ENCODE measurements around the gene CRAMP1. TPM values are rescaled to one million over a fixed set of nuclear protein-coding genes. Genes with fewer than 3 reads are reported as not detected.

The CRAMP1 gene
- total RNA-seq, 4 donors from 2014 or later = 9.0 to 15.1 (median 11.3) TPM

DNA sequence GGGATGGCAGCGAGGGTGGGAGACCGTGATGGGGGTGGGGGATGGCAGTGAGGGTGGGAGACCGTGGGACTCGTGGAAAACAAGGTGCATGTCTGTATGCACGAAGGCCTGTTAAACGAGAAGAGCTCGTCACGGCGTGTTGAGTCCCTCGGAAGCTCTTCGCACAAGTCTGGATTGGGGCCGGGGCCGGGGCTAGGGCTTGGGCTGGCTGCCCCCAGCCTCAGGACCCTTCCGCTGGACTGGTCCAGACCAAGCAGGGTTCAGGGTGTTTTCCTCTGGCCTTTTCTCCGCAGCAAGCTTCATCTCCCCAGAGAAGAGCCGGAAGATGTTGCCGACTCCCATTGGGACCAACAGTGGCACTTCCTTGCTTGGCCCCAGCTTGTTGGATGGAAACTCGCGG lies 58.2 kb downstream of the CRAMP1 start:
- H3K36me3 ChIP-seq = peaks cover 0 to 100% of the 10 kb centered on the region in 2 donors
- H3K9me3 ChIP-seq = no peaks in the 10 kb centered on the region
- no peaks in the 10 kb centered on the region for H3K4me1 ChIP-seq
- H3K27ac ChIP-seq = no peak overlapping the region
- no peak for ATAC-seq
- H3K27me3 ChIP-seq = no peaks in the 10 kb centered on the region
- TF ChIP-seq POLR2A (IDR thresholded peaks at IDR 0.05) (no peak), POLR2AphosphoS5 (IDR thresholded peaks at IDR 0.05) (no peak), EP300 (IDR thresholded peaks at IDR 0.05) (no peak)
- TF ChIP-seq, protein P1, sequence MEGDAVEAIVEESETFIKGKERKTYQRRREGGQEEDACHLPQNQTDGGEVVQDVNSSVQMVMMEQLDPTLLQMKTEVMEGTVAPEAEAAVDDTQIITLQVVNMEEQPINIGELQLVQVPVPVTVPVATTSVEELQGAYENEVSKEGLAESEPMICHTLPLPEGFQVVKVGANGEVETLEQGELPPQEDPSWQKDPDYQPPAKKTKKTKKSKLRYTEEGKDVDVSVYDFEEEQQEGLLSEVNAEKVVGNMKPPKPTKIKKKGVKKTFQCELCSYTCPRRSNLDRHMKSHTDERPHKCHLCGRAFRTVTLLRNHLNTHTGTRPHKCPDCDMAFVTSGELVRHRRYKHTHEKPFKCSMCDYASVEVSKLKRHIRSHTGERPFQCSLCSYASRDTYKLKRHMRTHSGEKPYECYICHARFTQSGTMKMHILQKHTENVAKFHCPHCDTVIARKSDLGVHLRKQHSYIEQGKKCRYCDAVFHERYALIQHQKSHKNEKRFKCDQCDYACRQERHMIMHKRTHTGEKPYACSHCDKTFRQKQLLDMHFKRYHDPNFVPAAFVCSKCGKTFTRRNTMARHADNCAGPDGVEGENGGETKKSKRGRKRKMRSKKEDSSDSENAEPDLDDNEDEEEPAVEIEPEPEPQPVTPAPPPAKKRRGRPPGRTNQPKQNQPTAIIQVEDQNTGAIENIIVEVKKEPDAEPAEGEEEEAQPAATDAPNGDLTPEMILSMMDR (IDR thresholded peaks at IDR 0.05) = no peak
- WGBS, 2 donors (ENCODE audit: low coverage in 1 of 2) = 81 to 87% methylated on average over 3 to 10 of the region's 19 CpGs
- no peak overlapping the region for H3K4me3 ChIP-seq

DNA sequence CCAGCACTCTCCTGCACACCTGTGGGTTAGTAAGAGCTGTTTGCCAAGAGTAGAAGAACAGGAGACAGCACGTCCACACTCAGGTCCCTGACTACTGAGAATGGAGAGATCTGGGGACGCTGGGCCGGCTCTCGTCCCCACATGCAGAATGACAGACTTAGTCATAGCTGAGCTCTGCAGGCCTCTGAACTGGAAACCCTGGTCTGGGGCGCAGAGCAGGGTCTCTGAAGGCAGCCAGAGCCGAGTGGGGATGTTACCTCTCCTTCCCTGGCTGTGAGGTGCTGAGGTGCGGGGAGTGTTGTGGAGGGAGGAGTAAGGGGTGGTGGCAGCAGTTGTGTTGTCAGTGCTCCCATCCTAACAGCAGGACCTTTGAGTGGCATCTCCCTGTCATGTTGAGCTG lies 58.7 kb downstream of the CRAMP1 start:
- 81% methylated on average over 3 of the region's 7 CpGs; no CpG with 5 or more reads in 1 of the 2 donors for WGBS, 2 donors (ENCODE audit: low coverage in 1 of 2)
- no peaks in the 10 kb centered on the region for H3K27me3 ChIP-seq
- ATAC-seq = no peak
- no peaks in the 10 kb centered on the region for H3K4me1 ChIP-seq
- TF ChIP-seq POLR2AphosphoS5 (IDR thresholded peaks at IDR 0.05) (no peak), POLR2A (IDR thresholded peaks at IDR 0.05) (no peak), EP300 (IDR thresholded peaks at IDR 0.05) (no peak)
- TF ChIP-seq, protein P1 (IDR thresholded peaks at IDR 0.05) = no peak
- peaks cover 0 to 100% of the 10 kb centered on the region in 2 donors for H3K36me3 ChIP-seq
- no peaks in the 10 kb centered on the region for H3K9me3 ChIP-seq
- H3K27ac ChIP-seq = no peak overlapping the region
- H3K4me3 ChIP-seq = no peak overlapping the region

DNA sequence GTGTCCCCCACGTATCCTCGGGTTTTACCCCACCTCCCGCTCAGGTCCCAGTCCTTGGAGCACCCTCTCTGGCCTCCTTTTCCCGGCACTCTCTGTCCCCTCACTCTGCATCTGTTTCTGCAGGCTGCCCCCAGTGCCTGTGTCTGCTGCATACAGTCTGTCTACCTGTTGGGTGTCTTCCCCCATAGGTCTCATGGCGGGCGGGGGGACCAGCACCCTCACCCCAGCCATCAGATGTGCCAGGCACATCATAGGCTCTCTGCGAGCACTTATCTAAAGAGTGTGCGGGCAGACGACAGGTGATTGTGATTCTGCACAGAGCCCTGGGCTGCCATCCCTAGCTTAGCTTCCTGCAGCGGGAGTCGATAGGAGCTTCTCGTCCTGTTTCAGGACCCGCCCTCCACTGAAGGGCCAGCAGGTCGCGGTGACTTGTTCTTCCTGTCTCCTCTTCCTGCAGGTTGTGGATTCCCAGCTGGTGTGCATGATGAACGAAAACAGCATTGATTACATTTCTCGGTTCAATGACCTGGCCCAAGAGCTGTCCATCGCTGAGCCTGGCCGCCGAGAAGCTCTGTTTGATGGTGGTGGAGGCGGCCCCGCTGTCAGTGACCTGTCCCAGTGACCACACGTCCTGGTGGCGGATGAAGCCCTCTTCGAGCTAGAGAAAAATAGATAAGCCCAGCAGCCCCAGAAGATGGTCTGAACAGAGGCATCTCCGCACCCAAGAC lies 61.4 kb downstream of the CRAMP1 start:
- Histone ChIP-seq H3K4me1 (peaks cover 0 to 11% (median 0%) of the 10 kb centered on the region in 3 donors), H3K27me3 (no peaks in the 10 kb centered on the region), H3K36me3 (peaks cover 0 to 81% of the 10 kb centered on the region in 2 donors), H3K27ac (no peak overlapping the region), H3K4me3 (no peak overlapping the region), H3K9me3 (no peaks in the 10 kb centered on the region)
- no peak for TF ChIP-seq EP300 (IDR thresholded peaks at IDR 0.05)
- no peak for TF ChIP-seq POLR2AphosphoS5 (IDR thresholded peaks at IDR 0.05)
- no peak for TF ChIP-seq POLR2A (IDR thresholded peaks at IDR 0.05)
- 85 to 93% methylated on average over 4 to 7 of the region's 26 CpGs for WGBS, 2 donors (ENCODE audit: low coverage in 1 of 2)
- ATAC-seq = no peak

DNA sequence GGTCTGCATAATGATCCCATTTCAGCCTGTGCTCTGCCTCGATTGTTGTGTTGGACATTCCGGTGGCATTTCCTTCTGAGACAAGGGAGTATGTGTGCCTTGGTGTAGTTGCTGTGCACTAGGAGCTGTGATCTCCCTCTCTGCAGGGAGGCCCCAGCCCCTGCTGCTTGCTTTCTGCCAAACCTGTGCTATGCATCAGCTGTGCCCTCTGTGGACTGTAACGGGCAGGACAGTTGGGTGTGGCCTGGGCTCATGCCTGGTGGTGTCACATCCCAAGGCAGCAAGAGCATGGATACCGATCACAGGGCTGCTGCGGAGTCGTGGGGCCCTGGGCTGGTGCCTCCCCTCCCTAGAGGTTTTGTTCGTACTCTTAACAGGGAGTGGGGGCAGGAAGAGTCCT lies 62.1 kb downstream of the CRAMP1 start:
- Histone ChIP-seq H3K27ac (no peak overlapping the region), H3K27me3 (no peaks in the 10 kb centered on the region), H3K4me1 (peaks cover 0 to 18% (median 5%) of the 10 kb centered on the region in 3 donors), H3K9me3 (no peaks in the 10 kb centered on the region), H3K36me3 (peaks cover 0 to 74% of the 10 kb centered on the region in 2 donors), H3K4me3 (no peak overlapping the region)
- ATAC-seq = no peak
- WGBS, 2 donors (ENCODE audit: low coverage in 1 of 2) = 65 to 80% methylated on average over 4 to 6 of the region's 7 CpGs
- no peak for TF ChIP-seq POLR2A (IDR thresholded peaks at IDR 0.05)
- TF ChIP-seq, protein P1 (IDR thresholded peaks at IDR 0.05) = no peak
- no peak for TF ChIP-seq EP300 (IDR thresholded peaks at IDR 0.05)
- no peak for TF ChIP-seq POLR2AphosphoS5 (IDR thresholded peaks at IDR 0.05)

DNA sequence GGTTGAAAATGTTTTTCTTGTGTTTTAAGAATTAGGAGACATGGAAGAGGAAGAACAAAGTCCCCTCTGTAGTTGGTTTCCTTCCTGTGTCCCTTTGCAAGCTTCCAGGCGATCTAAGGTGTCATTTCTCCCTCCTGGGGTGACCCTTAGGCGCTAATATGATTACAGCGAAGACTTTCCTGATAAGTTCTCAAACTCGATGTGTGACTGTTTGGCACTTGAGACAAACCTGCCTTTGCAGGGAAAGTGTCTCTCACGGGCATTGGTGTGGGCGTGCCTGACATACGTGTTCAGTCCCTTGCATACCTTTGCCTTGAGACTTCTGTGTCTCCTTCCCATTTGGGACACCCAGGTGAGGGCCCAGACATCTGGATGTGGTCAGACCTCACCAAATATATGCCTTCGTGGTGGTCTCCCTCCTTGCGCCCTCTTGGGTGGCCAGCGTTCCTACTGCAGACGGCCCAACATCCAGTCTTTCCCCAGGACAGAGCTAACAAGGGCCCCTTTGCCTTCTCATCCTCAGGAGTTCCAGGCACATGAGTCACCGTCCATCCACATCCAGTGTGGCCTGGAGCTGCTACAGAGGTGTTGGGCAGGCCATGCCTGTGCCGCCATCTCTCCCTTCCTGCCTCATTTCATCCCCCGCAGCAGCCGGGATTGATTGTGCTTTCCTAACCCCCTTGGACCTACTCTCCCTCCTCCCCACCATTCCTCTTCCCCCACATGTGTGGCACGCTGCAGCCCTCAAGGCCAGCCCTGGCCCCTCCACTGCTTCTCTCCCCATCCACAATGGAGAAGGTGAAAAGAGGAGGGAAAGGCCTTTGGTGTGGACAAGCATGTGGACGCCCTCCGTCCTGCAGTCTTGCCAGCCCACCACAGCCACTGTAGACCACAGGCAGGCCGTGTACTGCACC lies 62.8 kb downstream of the CRAMP1 start:
- no peaks in the 10 kb centered on the region for H3K9me3 ChIP-seq
- TF ChIP-seq EP300 (IDR thresholded peaks at IDR 0.05) (no peak), POLR2A (IDR thresholded peaks at IDR 0.05) (no peak), POLR2AphosphoS5 (IDR thresholded peaks at IDR 0.05) (no peak)
- TF ChIP-seq, protein P1 (IDR thresholded peaks at IDR 0.05) = no peak
- peaks cover 0 to 67% of the 10 kb centered on the region in 2 donors for H3K36me3 ChIP-seq
- no peak overlapping the region for H3K27ac ChIP-seq
- no peak overlapping the region for H3K4me3 ChIP-seq
- no peaks in the 10 kb centered on the region for H3K27me3 ChIP-seq
- peaks cover 0 to 25% (median 5%) of the 10 kb centered on the region in 3 donors for H3K4me1 ChIP-seq
- ATAC-seq = no peak
- WGBS, 2 donors (ENCODE audit: low coverage in 1 of 2) = 82 to 89% methylated on average over 3 to 14 of the region's 19 CpGs

Data from gastroesophageal sphincter (tissue), 4 donors.